Mucosa of rectum (tissue), 2 donors: ENCODE measurements around the gene SCFD1.
A peak's percentile ranks its signal among the peaks of the same experiment; 100 is the strongest.
"Not testable (repeated sequence)": the region's sequence is repeated elsewhere in the genome, so short reads cannot be mapped to it uniquely, and the experiment has no call there.

Source experiments
- H3K27ac ChIP-seq, 2 donors: one replicate each; pipeline ENCODE4 v1.7.0; 2013; ENCODE audit warnings: inconsistent platforms in 2 of 2, low read depth in 2 of 2, low read length in 2 of 2
- H3K27me3 ChIP-seq, 2 donors: one replicate each; pipeline ENCODE4 v1.7.0; 2013; ENCODE audit warnings: low read length in 2 of 2; ENCODE audit not compliant: control insufficient read depth in 2 of 2, insufficient read depth in 2 of 2
- H3K36me3 ChIP-seq, 2 donors: one replicate each; pipeline ENCODE4 v1.7.0; 2013; ENCODE audit warnings: low read length in 2 of 2; ENCODE audit not compliant: control insufficient read depth in 2 of 2, insufficient read depth in 2 of 2
- H3K4me1 ChIP-seq, 2 donors: one replicate each; pipeline ENCODE4 v1.7.0; 2013; ENCODE audit warnings: low read length in 2 of 2, mild to moderate bottlenecking in 1 of 2; ENCODE audit not compliant: control insufficient read depth in 2 of 2, insufficient read depth in 2 of 2
- H3K4me3 ChIP-seq, 2 donors: one replicate each; pipeline ENCODE4 v1.7.0; 2013; ENCODE audit warnings: low read length in 2 of 2
- H3K9ac ChIP-seq, 2 donors: one replicate each; pipeline ENCODE4 v1.7.0; 2013; ENCODE audit warnings: low read length in 2 of 2, low read depth in 1 of 2, mild to moderate bottlenecking in 1 of 2
- H3K9me3 ChIP-seq, 2 donors: one replicate each; pipeline ENCODE4 v1.7.0; 2013; ENCODE audit warnings: low read length in 2 of 2; ENCODE audit not compliant: control insufficient read depth in 2 of 2
- donor health status: healthy.
- donor health status: Normal muscosa, but diverticular disease.

SCFD1 gene

DNA sequence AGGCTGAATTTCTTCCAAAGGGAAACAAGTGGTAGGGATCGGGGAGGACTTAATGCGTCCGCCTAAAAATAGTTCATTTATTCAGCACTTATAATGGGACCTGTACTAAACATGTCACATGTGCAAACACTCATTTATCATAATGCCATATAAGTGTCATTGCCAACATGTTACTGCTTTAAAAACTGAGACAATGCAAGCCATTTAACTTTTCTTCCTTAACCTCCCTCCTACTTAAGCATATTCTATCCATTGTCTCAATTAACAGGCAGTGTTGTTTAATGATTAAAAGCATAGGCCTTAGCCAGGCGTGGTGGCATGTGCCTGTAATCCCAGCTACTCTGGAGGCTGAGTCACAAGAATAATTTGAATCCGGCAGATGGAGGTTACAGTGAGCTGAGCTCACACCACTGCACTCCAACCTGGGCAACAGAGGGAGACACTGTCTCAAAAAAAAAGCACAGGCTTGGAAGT is 13.5 kb upstream of the SCFD1 start:
- Histone ChIP-seq H3K9ac (peak overlapping the region in 1 of 2 donors; percentile 17), H3K4me1 (peaks cover 0 to 12% of the 10 kb centered on the region in 2 donors), H3K27ac (no peak overlapping the region), H3K9me3 (no peaks in the 10 kb centered on the region), H3K36me3 (peaks cover 5 to 9% of the 10 kb centered on the region in 2 donors), H3K4me3 (no peak overlapping the region), H3K27me3 (no peaks in the 10 kb centered on the region)

DNA sequence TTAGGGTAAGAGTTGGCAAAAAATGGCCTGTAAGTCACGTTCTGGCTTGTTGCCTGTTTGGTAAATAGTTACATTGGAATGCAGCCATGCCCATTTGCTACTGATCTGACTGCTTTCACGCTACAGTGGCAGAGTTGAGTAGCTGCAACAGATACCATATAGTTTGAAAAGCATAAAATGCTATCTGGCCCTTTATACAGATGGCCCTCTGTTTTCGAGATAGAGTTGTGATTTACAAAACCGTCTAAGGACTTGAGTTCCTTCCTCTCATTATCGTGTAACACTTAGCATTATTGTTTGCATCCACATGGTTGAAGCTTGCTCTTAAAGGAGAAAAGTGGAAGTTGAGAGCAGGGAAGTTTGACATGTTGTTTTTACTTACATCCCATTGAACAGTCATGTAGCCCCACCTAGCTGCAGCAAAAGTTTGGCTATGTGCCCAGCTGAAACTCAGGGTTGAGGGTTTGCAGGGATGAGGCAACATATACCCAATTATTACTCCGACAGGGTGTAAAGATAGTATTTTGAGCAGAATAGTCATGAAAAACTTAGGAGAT is 11.3 kb upstream of the SCFD1 start:
- Histone ChIP-seq H3K4me3 (no peak overlapping the region), H3K4me1 (peaks cover 0 to 12% of the 10 kb centered on the region in 2 donors), H3K36me3 (peaks cover 2 to 5% of the 10 kb centered on the region in 2 donors), H3K9me3 (no peaks in the 10 kb centered on the region), H3K9ac (no peak overlapping the region), H3K27me3 (no peaks in the 10 kb centered on the region), H3K27ac (no peak overlapping the region)

DNA sequence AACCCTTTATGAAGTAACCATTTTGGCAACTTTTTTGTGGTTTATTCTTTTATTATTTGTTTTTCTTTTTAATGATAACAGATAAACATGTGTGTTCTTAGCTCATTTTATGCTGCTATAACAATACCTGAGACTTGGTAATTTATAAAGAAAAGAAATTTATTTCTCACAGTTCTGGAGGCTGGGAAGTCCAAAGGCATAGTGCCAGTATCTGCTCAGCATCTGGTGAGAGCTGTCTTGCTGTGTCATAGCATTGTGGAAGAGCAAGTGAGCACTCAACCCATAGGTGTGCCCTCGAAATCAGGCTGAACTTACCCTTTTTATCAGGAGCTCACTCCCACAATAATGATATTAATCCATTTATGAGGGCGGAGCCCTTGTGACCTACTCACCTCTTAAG is 8.0 kb upstream of the SCFD1 start:
- peaks cover 5 to 6% of the 10 kb centered on the region in 2 donors for H3K36me3 ChIP-seq
- no peak overlapping the region for H3K9ac ChIP-seq
- no peaks in the 10 kb centered on the region for H3K27me3 ChIP-seq
- no peaks in the 10 kb centered on the region for H3K9me3 ChIP-seq
- H3K27ac ChIP-seq: no peak overlapping the region
- H3K4me3 ChIP-seq: no peak overlapping the region
- peaks cover 0 to 4% of the 10 kb centered on the region in 2 donors for H3K4me1 ChIP-seq

DNA sequence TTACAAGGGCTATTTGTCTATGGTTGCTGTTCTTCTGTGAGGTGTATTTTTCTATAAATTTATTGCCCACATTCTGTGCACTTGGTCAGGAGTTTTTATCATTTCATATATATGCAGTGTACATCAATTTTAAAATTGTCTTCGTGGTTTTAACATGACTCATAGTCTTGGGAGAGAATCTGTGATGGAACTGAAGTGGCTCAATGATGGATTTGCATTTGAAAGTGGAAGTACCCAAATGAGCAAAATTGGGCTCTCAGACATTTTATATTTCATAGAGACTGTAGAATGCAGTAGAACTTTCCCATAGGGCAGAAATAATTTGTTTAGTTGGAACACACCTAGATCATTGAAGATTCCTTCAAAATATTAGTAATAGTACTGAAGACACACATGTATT is 1.9 kb upstream of the SCFD1 start:
- H3K4me3 ChIP-seq: no peak overlapping the region
- H3K27ac ChIP-seq: no peak overlapping the region
- H3K36me3 ChIP-seq: peaks cover 5 to 6% of the 10 kb centered on the region in 2 donors
- no peaks in the 10 kb centered on the region for H3K27me3 ChIP-seq
- peaks cover 6 to 9% of the 10 kb centered on the region in 2 donors for H3K4me1 ChIP-seq
- H3K9ac ChIP-seq: no peak overlapping the region
- H3K9me3 ChIP-seq: no peaks in the 10 kb centered on the region

DNA sequence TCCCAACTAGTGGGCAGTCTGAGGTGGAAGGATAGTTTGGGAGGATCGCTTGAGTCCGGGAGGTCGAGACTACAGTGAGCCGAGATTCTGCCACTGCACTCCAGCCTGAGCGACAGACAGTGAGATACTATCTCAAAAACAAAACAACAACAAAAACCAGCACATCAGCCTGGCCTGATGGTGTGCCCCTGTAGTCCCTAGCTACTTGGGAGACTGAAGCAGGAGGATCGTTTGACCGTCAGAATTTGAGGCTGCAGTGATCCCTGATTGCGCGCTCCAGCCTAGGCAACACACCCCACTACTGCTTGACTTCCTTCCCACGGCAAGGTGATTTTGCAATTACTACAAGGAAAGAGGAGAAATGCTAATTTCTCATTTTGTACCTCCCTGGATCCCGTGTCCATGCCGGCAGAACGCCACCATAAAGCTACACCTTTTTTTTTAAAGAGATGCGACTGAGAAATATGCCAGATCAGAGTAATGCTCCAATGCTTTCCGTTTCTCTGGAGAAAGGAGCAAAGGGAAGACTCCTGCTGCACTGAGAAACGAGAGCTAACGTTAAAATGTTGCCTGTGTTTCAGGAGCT is 672 bp upstream of the SCFD1 start:
- Histone ChIP-seq H3K27me3 (no peaks in the 10 kb centered on the region), H3K9me3 (no peaks in the 10 kb centered on the region), H3K4me1 (peaks cover 6 to 9% of the 10 kb centered on the region in 2 donors), H3K9ac (peak overlapping the region; percentile 95 to 99), H3K36me3 (no peaks in the 10 kb centered on the region), H3K27ac (peak overlapping the region; percentile 88 to 89), H3K4me3 (peak overlapping the region; percentile 97 to 100)

DNA sequence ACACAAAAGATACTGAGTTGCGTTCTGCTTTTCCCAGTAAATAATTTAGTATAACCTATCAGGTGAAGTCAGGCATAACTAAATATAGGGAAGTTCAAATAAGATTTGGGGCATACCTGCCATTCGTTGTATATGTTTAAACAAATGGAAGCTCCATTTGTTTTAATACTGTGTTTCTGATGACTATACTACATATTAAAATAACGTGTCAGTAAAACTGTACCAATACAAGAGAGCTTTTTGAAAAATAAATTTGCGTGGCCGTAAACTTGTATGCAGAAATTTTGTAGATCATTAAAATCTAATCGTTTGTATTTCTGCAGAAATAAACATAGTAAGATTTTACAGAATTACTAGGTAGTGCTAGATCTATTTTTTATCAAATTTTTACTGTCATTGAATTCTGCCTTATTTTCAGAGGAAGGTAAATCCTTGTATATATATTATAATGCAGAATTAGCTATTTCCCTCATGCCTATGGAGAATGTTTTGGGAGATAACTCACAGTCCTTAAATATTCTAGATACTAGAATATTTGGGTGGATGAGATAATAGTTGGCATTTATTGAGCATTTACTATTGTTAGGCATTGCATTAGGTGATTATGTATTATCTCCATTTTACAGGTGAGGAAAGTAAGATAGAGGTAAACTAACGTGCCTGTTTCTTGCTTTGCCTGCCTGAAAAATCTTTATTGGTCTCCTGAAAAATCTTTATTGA is 1.5 kb downstream of the SCFD1 start:
- no peak overlapping the region for H3K27ac ChIP-seq
- H3K4me3 ChIP-seq: peak overlapping the region; percentile 97 to 100
- no peaks in the 10 kb centered on the region for H3K9me3 ChIP-seq
- H3K9ac ChIP-seq: peak overlapping the region in 1 of 2 donors; percentile 95
- H3K4me1 ChIP-seq: peaks cover 6 to 9% of the 10 kb centered on the region in 2 donors
- H3K36me3 ChIP-seq: no peaks in the 10 kb centered on the region
- no peaks in the 10 kb centered on the region for H3K27me3 ChIP-seq

DNA sequence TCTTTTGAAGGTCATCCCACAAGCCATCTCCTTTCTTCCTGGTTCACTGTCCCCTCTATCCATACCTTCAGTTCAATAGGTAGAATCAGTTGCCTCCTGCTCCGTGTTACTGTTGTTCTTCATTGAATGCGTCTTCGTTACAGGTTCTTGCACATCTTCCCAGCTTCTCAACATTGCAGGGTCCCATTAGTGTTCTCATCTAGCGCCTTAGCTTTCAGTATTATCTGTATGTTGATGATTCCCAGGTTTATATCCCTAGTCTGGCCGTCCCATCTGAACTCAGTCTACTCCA is 2.0 kb downstream of the SCFD1 start:
- H3K4me1 ChIP-seq: peaks cover 6 to 9% of the 10 kb centered on the region in 2 donors
- H3K36me3 ChIP-seq: no peaks in the 10 kb centered on the region
- H3K27ac ChIP-seq: no peak overlapping the region
- H3K9me3 ChIP-seq: no peaks in the 10 kb centered on the region
- no peaks in the 10 kb centered on the region for H3K27me3 ChIP-seq
- H3K9ac ChIP-seq: no peak overlapping the region
- peak overlapping the region in 1 of 2 donors; percentile 27 for H3K4me3 ChIP-seq

DNA sequence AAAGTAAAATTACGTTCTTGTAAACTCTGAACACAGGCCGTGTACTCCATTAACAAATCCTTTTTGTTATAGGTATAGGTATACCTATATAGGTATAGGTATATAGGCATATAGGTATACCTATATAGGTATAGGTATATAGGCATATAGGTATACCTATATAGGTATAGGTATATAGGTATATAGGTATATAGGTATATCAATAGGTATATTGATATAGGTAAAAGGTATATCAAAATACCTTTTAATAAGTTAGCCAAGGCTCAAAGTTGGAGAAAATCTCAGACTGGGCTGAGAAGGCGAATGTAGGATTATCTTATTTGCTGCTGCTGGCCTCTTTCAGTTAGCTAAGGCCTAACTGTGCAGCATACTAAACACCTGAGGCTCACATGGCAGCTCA is 3.4 kb downstream of the SCFD1 start:
- no peaks in the 10 kb centered on the region for H3K27me3 ChIP-seq
- peaks cover 0 to 1% of the 10 kb centered on the region in 2 donors for H3K36me3 ChIP-seq

DNA sequence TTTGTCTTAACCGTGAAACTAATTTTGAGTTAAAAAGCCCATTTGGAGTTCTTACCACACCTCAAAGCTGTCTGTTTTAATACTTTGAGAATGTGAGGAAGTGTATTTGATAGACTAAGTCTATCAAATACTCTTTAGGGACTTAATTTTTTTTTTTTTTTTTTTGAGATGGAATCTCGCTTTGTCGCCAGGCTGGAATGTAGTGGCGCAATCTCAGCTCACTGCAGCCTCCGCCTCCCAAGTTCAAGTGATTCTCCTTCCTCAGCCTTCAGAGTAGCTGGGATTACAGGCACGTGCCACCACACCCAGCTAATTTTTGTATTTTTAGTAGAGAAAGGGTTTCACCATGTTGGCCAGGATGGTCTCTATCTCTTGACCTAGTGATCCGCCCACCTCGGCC is 7.3 kb downstream of the SCFD1 start:
- not testable (repeated sequence) for H3K27ac ChIP-seq, H3K9me3 ChIP-seq

More for the DNA sequence above, 3.4 kb downstream of the SCFD1 start:
- Histone ChIP-seq H3K9me3 (no peaks in the 10 kb centered on the region), H3K4me3 (no peak overlapping the region), H3K4me1 (peaks cover 6 to 9% of the 10 kb centered on the region in 2 donors), H3K9ac (no peak overlapping the region), H3K27ac (no peak overlapping the region)

DNA sequence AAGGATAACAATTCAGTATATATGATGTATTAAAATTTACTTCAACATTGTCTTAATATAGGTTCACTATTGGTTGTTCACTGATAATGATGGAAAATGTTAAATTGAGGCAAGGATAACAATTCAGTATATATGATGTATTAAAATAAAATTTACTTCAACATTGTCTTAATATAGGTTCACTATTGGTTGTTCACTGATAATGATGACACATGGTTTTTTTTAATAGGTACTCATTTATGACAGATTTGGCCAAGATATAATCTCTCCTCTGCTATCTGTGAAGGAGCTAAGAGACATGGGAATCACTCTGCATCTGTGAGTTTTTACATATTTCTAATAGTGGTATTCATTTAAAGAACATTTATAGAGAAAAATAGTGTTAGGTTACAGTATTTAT is 8.1 kb downstream of the SCFD1 start:
- H3K9ac ChIP-seq: no peak overlapping the region
- H3K27ac ChIP-seq: no peak overlapping the region
- H3K4me1 ChIP-seq: no peaks in the 10 kb centered on the region
- no peaks in the 10 kb centered on the region for H3K9me3 ChIP-seq
- no peak overlapping the region for H3K4me3 ChIP-seq
- H3K36me3 ChIP-seq: peaks cover 17 to 19% of the 10 kb centered on the region in 2 donors
- no peaks in the 10 kb centered on the region for H3K27me3 ChIP-seq

More for the DNA sequence above, 7.3 kb downstream of the SCFD1 start:
- H3K4me3 ChIP-seq, H3K9ac ChIP-seq, H3K4me1 ChIP-seq, H3K27me3 ChIP-seq: not testable (repeated sequence)
- H3K36me3 ChIP-seq: peaks cover 10 to 12% of the 10 kb centered on the region in 2 donors
